DND-41 (cell line): Measurements from ENCODE around the gene ESR1.

Source experiments
- EZH2 ChIP-seq: IDR thresholded peaks from 3 replicates; pipeline ENCODE4 v1.6.1; 2012; ENCODE audit warnings: borderline replicate concordance, low read depth, mild to moderate bottlenecking, moderate library complexity, low read length, inconsistent platforms; ENCODE audit not compliant: severe bottlenecking
- TF ChIP-seq, protein P1 (sequence below): IDR thresholded peaks from 2 replicates; pipeline ENCODE4 v1.5.1; 2012; ENCODE audit warnings: borderline replicate concordance, low read length, moderate library complexity, mild to moderate bottlenecking; ENCODE audit not compliant: poor library complexity, severe bottlenecking; ENCODE audit errors: extremely low read depth

DNA sequence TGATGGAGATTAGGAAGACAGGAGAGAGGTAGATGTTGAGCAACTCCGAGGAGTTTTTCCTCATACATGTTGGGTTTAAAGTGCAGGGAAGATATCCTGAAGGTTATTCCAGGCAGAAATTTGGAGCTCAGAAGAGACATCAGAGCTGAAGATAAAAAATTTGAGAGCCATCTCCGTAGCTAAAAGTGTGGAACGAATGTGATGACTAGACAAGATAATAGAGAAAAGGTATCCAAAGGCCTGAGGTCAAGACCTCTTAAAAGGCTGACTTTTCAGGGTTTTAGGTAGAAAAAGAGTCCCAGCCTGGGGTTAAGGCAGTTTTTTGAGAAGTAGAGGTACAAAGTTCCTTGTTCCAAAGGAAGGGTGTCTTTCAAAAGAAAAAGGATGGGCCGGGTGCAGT is 214.8 kb downstream of the ESR1 start:
- TF ChIP-seq, protein P1, sequence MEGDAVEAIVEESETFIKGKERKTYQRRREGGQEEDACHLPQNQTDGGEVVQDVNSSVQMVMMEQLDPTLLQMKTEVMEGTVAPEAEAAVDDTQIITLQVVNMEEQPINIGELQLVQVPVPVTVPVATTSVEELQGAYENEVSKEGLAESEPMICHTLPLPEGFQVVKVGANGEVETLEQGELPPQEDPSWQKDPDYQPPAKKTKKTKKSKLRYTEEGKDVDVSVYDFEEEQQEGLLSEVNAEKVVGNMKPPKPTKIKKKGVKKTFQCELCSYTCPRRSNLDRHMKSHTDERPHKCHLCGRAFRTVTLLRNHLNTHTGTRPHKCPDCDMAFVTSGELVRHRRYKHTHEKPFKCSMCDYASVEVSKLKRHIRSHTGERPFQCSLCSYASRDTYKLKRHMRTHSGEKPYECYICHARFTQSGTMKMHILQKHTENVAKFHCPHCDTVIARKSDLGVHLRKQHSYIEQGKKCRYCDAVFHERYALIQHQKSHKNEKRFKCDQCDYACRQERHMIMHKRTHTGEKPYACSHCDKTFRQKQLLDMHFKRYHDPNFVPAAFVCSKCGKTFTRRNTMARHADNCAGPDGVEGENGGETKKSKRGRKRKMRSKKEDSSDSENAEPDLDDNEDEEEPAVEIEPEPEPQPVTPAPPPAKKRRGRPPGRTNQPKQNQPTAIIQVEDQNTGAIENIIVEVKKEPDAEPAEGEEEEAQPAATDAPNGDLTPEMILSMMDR = no peak
- no peak for TF ChIP-seq EZH2
